ENCODE results near the gene B9D1. TPM values are rescaled to one million over a fixed set of nuclear protein-coding genes. Genes with fewer than 3 reads are reported as not detected.

The B9D1 gene
- polyA plus RNA-seq, 1 of the 3 experiments (the other 2 are of a cell fraction) = 81.6 TPM

DNA sequence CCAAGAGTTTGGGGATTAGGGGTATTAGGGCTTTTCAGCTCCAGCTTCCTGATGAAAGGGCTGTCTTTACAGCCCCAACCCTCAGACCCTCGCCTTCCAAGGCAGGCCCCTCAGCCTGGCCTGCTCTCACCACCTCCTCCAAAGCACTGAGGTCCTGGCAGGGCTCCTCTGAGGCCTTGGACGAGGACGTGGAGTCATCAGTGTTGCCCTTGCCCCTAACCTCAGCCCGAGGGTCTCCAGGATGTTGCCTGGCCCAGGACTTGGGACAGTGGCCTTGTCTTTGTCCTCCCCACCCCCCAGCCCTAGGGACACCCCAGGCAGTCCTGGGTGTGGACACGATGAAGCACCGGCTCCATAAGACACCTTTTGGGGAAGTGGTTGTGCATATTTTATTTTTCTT is 28.2 kb downstream of the B9D1 start:
- 89% methylated on average over 6 of the region's 6 CpGs for WGBS (ENCODE audit: low lambda C conversion rate)

DNA sequence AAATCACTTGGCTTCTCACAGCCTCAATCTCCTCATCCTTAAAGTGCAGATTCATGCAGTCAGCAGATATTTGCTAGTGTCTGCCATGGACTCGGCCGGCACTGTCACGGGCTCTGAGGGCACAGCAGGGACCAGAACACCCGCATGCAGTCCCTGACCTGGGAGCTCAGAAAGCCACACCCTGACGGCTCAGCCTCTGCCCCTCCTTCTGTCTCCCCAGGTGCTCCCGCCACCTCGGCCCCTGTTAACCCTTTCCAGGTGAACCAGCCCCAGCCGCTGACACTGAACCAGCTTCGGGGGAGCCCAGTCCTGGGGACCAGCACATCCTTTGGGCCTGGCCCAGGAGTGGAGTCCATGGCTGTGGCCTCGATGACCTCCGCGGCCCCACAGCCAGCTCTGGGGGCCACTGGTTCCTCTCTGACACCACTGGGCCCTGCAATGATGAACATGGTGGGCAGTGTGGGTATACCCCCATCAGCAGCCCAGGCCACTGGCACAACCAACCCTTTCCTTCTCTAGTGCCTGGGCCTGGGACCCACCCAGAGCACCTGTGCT is 28.7 kb downstream of the B9D1 start:
- no peak overlapping the region for H3K4me3 ChIP-seq (ENCODE audit: low read depth in 2 of 2, low read length in 1 of 2)
- no peak overlapping the region for H3K4me2 ChIP-seq
- no peaks in the 10 kb centered on the region for H3K9me3 ChIP-seq
- no peaks in the 10 kb centered on the region for H4K20me1 ChIP-seq (ENCODE audit: insufficient read depth)
- peaks cover 5 to 14% of the 10 kb centered on the region in 2 experiments; a peak in 2 of 4 replicates for H3K4me1 ChIP-seq (ENCODE audit: control insufficient read depth in 1 of 2, insufficient read depth in 2 of 2, low read depth in 1 of 2, low read length in 1 of 2)
- CTCF ChIA-PET = interaction anchor here (1.0 to 1.7 kb wide), 3 partner anchors 12 to 29 kb away, joined by 3 to 6 read pairs (median 5); partner anchors contain the start of gene B9D1
- peaks cover 4 to 7% of the 10 kb centered on the region in 2 experiments for H3K36me3 ChIP-seq (replicated peaks in 1 of 2; ENCODE audit: control insufficient read depth in 1 of 2, insufficient read depth in 2 of 2, low read length in 1 of 2)
- no peak overlapping the region for H2AFZ ChIP-seq (ENCODE audit: low read depth)
- H3K27ac ChIP-seq (ENCODE audit: low read depth in 2 of 2, low read length in 1 of 2) = no peak overlapping the region
- H3F3A ChIP-seq (replicated peaks; ENCODE audit: insufficient read depth) = peaks cover 8% of the 10 kb centered on the region
- H3K9me2 ChIP-seq = no peaks in the 10 kb centered on the region
- 94% methylated on average over 9 of the region's 12 CpGs for WGBS (ENCODE audit: low lambda C conversion rate)
- no peaks in the 10 kb centered on the region for H3K27me3 ChIP-seq (ENCODE audit: insufficient read depth)
- POLR2A ChIA-PET = no interaction called here
- TF ChIP-seq, protein P1, sequence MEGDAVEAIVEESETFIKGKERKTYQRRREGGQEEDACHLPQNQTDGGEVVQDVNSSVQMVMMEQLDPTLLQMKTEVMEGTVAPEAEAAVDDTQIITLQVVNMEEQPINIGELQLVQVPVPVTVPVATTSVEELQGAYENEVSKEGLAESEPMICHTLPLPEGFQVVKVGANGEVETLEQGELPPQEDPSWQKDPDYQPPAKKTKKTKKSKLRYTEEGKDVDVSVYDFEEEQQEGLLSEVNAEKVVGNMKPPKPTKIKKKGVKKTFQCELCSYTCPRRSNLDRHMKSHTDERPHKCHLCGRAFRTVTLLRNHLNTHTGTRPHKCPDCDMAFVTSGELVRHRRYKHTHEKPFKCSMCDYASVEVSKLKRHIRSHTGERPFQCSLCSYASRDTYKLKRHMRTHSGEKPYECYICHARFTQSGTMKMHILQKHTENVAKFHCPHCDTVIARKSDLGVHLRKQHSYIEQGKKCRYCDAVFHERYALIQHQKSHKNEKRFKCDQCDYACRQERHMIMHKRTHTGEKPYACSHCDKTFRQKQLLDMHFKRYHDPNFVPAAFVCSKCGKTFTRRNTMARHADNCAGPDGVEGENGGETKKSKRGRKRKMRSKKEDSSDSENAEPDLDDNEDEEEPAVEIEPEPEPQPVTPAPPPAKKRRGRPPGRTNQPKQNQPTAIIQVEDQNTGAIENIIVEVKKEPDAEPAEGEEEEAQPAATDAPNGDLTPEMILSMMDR (IDR thresholded peaks at IDR 0.05) = no peak
- TF ChIP-seq POLR2AphosphoS5 (IDR thresholded peaks at IDR 0.05; ENCODE audit: low read depth, low read length) (no peak), TAF1 (IDR thresholded peaks at IDR 0.05; ENCODE audit: borderline replicate concordance, low read depth, low read length) (no peak), MXI1 (IDR thresholded peaks at IDR 0.05; ENCODE audit: low read depth, low read length) (no peak), SIN3A (IDR thresholded peaks at IDR 0.05; ENCODE audit: borderline replicate concordance, low read depth, low read length) (no peak), RAD21 (IDR thresholded peaks at IDR 0.05; ENCODE audit: low read length) (no peak), NFIC (IDR thresholded peaks at IDR 0.05; ENCODE audit: borderline replicate concordance) (no peak), JUND (IDR thresholded peaks at IDR 0.05) (no peak), EZH2phosphoT487 (IDR thresholded peaks at IDR 0.05; ENCODE audit: borderline replicate concordance, low read depth) (no peak), GATA2 (CRISPR knock-in tag; IDR thresholded peaks at IDR 0.05) (no peak), NRF1 (IDR thresholded peaks at IDR 0.05; ENCODE audit: low read depth, low read length) (no peak), RXRA (IDR thresholded peaks at IDR 0.05; ENCODE audit: borderline replicate concordance, low read depth) (no peak), ELF1 (IDR thresholded peaks at IDR 0.05) (no peak), CHD2 (IDR thresholded peaks at IDR 0.05; ENCODE audit: low read length, partially characterized antibody) (no peak), RFX5 (IDR thresholded peaks at IDR 0.05; ENCODE audit: low read length) (no peak)
- TF ChIP-seq, protein P2, sequence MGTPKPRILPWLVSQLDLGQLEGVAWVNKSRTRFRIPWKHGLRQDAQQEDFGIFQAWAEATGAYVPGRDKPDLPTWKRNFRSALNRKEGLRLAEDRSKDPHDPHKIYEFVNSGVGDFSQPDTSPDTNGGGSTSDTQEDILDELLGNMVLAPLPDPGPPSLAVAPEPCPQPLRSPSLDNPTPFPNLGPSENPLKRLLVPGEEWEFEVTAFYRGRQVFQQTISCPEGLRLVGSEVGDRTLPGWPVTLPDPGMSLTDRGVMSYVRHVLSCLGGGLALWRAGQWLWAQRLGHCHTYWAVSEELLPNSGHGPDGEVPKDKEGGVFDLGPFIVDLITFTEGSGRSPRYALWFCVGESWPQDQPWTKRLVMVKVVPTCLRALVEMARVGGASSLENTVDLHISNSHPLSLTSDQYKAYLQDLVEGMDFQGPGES (IDR thresholded peaks at IDR 0.05; ENCODE audit: low read depth, low read length) = no peak
- DNase-seq = no peak
- no peak overlapping the region for H3K9ac ChIP-seq
- no peaks in the 10 kb centered on the region for H3K79me2 ChIP-seq (ENCODE audit: insufficient read depth)

More for the DNA sequence above, 28.2 kb downstream of the B9D1 start:
- no peak for DNase-seq
- no peak overlapping the region for H3K4me2 ChIP-seq
- H3K79me2 ChIP-seq (ENCODE audit: insufficient read depth) = no peaks in the 10 kb centered on the region
- CTCF ChIA-PET = interaction anchor here (1.6 to 1.7 kb wide), 2 partner anchors 12 to 28 kb away, joined by 3 to 6 read pairs; partner anchors contain the start of gene B9D1
- peaks cover 5 to 14% of the 10 kb centered on the region in 2 experiments; a peak in 2 of 4 replicates for H3K4me1 ChIP-seq (ENCODE audit: control insufficient read depth in 1 of 2, insufficient read depth in 2 of 2, low read depth in 1 of 2, low read length in 1 of 2)
- H3K9me3 ChIP-seq = no peaks in the 10 kb centered on the region
- H3K4me3 ChIP-seq (ENCODE audit: low read depth in 2 of 2, low read length in 1 of 2) = no peak overlapping the region
- H3K27ac ChIP-seq (ENCODE audit: low read depth in 2 of 2, low read length in 1 of 2) = no peak overlapping the region
- H3K36me3 ChIP-seq (replicated peaks in 1 of 2; ENCODE audit: control insufficient read depth in 1 of 2, insufficient read depth in 2 of 2, low read length in 1 of 2) = peaks cover 4 to 5% of the 10 kb centered on the region in 2 experiments
- no peak overlapping the region for H2AFZ ChIP-seq (ENCODE audit: low read depth)
- H3K27me3 ChIP-seq (ENCODE audit: insufficient read depth) = no peaks in the 10 kb centered on the region
- peaks cover 8% of the 10 kb centered on the region for H3F3A ChIP-seq (replicated peaks; ENCODE audit: insufficient read depth)
- TF ChIP-seq RAD21 (IDR thresholded peaks at IDR 0.05; ENCODE audit: low read length) (no peak), NFIC (IDR thresholded peaks at IDR 0.05; ENCODE audit: borderline replicate concordance) (no peak), TAF1 (IDR thresholded peaks at IDR 0.05; ENCODE audit: borderline replicate concordance, low read depth, low read length) (no peak), MEF2A (IDR thresholded peaks at IDR 0.05; ENCODE audit: borderline replicate concordance, low read depth) (no peak)
- TF ChIP-seq, protein P1 (IDR thresholded peaks at IDR 0.05) = no peak
- TF ChIP-seq, protein P2 (IDR thresholded peaks at IDR 0.05; ENCODE audit: low read depth, low read length) = no peak
- H3K9me2 ChIP-seq = no peaks in the 10 kb centered on the region
- H4K20me1 ChIP-seq (ENCODE audit: insufficient read depth) = no peaks in the 10 kb centered on the region
- POLR2A ChIA-PET = no interaction called here
- no peak overlapping the region for H3K9ac ChIP-seq

Data from SK-N-SH (cell line).